NCI-H1105 (cell line): ENCODE results near the gene GUCY1A1.

Source experiments
- DNase-seq: peaks from one replicate; lab custom pipeline; 2025; lab: John Stamatoyannopoulos, UW

The GUCY1A1 gene

GRCh38 chr4:155741546-155741945 is 74.9 kb downstream of the GUCY1A1 start:
- no peak for DNase-seq

DNA sequence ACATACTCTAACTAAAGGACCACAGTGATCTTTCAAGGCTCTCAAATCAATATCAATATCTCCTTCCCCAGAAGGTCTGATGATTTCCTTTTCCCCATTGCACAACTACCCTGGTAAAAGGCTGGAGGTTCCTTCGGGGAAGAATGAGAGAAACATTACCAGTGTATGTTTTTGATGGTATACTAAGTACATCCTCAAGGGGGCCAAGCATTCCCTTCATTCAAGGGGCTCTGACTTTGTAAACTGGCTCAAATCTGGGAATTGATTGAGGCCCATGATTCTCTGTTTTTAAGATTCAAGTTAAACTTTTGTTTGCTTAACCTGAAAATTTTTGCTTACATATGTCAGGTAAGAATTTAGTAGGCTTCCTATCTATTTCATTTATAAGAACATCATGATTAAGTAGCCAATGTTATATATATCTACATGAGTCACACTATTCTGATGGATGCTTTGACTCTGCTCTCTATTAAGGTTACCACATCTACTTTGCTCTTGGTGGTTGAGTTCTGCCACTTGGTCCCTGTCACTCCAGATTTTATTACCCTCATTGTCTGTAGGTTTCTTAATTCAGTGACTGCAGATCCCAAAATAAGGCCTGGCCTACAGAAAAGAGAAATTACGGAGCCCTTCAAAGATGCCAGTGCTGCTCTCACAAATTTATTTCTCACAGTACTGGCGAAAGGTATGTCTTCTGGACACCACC is 75.8 kb downstream of the GUCY1A1 start:
- no peak for DNase-seq

DNA sequence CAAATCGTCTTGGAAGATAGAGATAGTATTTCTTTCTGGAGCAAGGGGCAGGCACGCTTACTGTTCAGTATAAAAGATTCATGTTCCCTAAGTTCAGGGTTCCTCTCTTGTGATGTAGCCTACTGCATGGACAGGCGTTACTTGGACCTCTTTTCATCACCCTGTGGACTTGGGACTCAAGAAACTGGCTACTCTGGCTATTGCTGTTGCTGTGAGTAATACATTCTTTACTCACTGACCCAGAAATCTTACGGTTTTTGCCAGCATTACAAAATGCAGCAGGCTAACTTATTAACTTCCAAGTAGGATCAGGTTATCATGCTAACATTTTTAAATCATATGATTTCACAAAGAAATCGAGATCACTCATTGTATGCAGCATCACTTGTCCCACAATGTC is 79.3 kb downstream of the GUCY1A1 start:
- DNase-seq, result no peak

DNA sequence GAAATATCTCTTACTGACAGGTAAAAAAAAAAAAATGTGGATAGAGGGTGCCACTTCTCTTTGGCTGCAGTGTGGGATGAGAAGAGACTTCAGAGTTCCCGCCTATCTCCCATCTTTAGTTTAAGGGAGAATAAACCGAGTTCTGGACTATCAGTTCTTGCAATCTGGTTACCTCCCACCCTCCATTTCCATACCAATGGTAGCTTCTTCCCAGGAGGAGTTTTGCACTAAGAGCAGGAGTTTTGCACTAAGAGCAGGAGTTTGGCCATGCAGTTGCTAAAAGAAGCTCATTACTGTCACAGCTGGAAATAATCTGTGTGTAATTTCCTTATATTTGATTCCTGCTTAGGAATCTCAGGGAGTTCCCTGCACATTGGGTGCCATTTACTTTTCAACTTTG is 81.4 kb downstream of the GUCY1A1 start:
- DNase-seq, result no peak

DNA sequence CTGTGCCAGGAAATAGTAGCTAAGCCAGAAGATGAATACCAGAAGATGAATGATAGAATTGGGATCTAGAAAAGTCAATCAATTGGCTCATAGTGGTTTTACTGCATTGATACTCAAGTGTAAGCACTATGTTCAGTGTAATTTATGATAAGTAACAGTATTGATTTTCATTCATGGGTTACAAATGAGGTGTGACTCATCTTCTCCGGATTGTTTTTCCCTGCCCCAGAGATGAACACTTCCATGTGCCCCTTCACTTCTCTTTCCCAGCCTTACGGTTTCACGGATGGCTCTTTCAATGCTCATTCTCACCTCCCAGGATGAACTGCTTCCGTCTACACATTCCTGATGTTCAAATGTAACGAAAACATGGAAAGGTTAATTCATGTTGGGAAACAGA is 82.4 kb downstream of the GUCY1A1 start:
- no peak for DNase-seq

DNA sequence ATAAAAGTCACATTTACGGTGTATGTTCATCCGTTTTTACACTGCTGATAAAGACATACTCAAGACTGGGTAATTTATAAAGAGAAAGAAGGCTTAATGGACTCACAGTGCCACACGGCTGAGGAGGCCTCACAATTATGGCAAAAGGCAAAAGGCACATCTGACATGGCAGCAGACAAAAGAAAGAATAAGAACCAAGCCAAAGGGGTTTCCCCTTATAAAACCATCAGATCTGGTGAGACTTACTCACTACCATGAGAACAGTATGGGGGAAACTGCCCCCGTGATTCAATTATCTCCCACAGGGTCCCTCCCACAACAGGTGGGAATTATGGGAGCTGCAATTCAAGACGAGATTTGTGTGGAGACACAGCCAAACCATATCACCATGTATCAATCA is 84.9 kb downstream of the GUCY1A1 start:
- DNase-seq, result no peak

DNA sequence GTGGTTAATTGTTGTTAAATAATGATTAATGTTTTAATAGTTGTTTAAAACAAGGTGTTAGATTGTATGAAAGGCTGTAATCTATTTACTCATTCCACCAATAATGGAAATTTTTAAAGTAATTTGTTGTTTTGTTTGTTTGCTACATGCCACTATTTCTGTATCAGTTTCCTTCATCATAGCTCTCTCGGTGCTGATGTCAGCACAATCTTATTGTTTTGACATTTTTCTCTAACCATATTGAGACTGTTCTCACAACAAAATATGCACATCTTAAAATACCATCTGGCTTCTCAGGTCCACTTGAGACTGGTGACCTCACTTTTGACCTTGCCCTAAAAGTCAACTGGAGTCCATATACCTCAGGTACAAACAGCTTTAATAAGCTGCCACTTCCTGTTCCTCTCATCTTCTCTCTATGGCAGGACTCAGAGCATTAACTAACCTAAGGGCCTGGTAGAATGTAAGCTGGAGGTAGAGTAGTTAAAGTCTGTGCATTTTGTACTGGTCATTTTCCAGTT is 91.2 kb downstream of the GUCY1A1 start:
- DNase-seq, result no peak

DNA sequence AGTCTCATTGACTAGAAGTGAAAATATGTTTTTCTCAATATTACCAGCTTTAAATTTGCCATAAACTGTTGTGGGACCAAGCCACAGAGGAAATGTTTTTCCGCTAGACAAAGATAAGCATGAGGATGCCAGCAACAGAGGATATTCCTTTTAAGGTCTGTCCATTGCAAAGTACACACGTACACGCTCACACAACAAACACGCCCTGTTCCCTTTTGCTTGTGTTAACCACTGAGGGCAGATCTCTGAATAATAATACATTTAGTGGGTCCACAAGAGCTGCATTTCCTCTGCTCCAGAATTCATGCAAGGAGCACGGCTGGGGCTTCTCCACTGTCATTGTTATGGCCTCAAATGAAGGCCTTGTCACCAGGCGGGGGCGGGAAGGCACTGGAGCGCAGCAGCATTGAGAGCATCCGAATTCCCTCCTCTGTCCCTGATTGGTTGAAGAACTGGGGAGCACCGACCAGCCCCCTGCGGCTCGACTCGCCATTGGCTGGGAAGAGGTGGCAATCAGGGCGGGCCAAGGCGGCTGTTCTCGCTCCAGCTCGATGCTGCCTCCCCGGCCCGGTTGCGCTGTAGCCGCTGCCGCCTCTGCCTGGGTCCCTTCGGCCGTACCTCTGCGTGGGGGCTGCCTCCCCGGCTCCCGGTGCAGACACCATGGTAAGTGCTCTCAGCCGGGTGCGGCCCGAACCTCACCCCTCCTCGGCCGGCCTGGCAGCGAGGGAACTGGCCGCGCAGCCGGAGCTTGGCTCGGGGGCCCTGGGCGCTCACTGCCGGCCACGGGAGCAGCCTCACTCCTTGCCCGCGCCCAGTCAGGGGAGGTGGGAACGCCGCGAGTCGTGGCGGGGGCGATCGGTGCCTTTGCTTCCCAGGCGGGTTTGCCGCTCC is 92.1 kb downstream of the GUCY1A1 start, which contains the start of gene GUCY1B1:
Gene GUCY1B1 (plus strand): TSS at position 541 of the 891 bp plus-strand sequence. CDS start 120 bp downstream, at position 661.
- peak; percentile 26 for DNase-seq

DNA sequence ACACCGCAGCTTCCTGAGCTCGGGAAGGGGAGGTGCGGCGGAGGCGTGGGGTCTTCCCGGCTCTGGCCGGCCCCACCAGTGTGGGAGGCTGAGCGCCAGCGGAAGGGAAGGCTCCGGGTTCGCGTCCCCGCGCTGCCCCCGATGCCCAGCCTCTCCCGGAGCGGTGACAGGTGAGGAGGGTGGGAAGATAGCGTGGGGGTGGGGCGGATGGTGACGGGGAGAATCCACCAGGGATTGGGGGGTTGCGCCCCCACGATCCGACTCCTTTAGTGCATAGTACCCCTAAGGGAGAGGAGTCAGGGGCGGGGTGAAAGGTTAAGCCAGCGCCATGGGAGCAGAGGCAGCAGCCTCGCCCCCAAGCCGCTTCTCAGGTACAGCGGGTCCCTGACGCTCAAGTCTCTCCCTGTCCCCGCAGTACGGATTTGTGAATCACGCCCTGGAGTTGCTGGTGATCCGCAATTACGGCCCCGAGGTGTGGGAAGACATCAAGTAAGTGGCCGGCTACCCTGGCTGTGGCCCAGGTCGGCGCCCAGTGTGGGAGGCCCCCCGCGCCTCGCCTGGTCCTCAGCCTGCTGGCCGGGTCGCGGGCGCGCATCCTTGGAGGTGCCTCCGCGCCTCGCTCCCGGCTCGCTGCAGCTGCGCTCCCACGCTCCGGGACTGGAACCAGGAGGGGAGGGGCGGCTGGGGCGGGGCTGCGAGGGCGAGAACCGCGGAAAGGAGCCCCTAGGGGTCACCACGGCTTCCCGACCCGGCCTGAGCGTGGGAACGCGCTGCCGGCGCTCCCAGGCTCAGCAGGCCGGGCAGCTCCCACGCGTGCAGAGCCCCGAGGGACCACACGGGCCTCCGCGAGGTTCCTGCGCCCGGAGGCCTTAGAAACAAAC is 93.0 kb downstream of the GUCY1A1 start:
- DNase-seq, result peak; percentile 7

- no peak for DNase-seq
Measured at GRCh38 chr4:155761047-155761446, 94.4 kb downstream of the GUCY1A1 start.

GRCh38 chr4:155761916-155762315 is 95.3 kb downstream of the GUCY1A1 start:
- DNase-seq, result no peak

DNA sequence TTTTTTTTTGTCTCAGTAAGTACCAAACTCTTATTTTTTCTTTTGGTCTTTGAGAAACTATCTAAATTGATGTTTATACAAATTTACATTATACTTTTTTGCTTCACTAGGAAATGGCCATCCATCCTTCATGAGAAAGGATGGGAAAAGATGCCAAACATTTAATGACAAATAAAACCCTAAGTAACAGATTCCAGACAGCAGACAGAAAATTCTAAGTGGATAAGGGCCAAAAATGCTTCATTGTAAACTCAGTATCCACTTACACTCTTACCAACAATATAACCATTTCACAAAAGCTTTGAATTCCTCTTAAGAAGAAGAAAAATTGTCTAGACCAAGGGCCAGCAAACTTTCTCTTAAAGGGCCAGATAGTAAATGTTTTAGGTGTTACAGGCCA is 95.7 kb downstream of the GUCY1A1 start:
- DNase-seq, result no peak

GRCh38 chr4:155763551-155763950 is 96.9 kb downstream of the GUCY1A1 start:
- no peak for DNase-seq

- DNase-seq, result no peak
Measured at GRCh38 chr4:155765149-155765548, 98.5 kb downstream of the GUCY1A1 start.

GRCh38 chr4:155766622-155767021 is 100.0 kb downstream of the GUCY1A1 start:
- DNase-seq, result no peak

GRCh38 chr4:155768370-155768769 is 101.7 kb downstream of the GUCY1A1 start:
- no peak for DNase-seq

DNA sequence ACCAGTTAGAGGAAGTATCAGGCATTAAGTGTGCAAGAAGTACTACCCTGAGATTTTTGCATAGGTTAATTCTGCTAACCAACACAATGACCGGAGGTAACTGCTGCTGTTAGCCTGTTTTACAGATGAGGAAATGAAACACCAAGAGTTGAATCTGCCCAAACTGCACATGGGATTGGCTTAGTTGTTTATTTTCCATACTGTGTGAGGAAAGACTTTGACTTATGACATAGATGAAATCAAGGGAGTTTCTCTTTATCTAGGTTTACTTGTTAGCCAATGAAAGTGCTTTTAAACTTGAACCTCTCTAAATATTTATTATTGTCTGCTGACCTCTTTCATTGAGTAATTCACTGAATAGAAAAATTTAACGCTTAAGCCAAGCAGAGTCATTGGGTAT is 102.4 kb downstream of the GUCY1A1 start:
- DNase-seq, result no peak

DNA sequence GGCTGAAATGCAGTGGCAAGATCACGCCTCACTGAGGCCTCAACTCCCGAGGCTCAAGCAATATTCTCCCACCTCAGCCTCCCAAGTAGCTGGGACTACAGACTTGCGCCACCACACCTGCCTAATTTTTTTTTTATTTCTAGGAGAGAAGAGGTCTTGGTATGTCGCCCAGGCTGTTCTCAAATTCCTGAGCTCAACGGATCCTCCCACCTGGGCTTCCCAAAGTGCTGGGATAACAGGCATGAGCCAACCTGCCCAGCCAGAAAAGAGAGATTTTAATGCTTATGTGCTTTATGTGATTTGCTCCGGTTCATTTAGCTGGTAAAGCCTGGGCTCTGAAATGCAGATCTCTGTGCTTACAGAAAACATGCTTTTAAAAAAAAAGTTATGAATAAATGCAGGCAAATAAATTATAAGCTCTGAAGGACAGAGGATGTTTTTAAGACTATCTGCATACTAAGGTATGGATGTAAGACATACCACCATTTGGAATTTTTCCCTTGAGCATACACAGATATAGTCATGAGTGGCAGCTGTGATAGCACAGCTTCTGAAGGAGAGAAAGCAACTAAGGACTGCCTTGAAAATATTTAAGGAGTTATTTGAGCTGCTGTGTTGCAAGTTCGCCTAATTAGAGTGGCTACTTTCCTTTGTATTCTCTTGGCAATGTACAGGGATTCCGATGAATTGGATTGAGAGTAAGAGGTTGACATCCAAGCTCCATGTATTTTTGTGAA is 106.0 kb downstream of the GUCY1A1 start:
- no peak for DNase-seq

- no peak for DNase-seq
Measured at GRCh38 chr4:155773196-155773800, 106.7 kb downstream of the GUCY1A1 start.

GRCh38 chr4:155774033-155774432 is 107.4 kb downstream of the GUCY1A1 start:
- DNase-seq, result no peak
